Measurements from ENCODE around the gene DUSP9.
"Not testable (repeated sequence)": the region's sequence is repeated elsewhere in the genome, so short reads cannot be mapped to it uniquely, and the experiment has no call there.

The DUSP9 gene

GRCh38 chrX:153692611-153693156 is 45.7 kb downstream of the DUSP9 start:
- DNase-seq (ENCODE audit: low read depth in 2 of 2) = no peak

DNA sequence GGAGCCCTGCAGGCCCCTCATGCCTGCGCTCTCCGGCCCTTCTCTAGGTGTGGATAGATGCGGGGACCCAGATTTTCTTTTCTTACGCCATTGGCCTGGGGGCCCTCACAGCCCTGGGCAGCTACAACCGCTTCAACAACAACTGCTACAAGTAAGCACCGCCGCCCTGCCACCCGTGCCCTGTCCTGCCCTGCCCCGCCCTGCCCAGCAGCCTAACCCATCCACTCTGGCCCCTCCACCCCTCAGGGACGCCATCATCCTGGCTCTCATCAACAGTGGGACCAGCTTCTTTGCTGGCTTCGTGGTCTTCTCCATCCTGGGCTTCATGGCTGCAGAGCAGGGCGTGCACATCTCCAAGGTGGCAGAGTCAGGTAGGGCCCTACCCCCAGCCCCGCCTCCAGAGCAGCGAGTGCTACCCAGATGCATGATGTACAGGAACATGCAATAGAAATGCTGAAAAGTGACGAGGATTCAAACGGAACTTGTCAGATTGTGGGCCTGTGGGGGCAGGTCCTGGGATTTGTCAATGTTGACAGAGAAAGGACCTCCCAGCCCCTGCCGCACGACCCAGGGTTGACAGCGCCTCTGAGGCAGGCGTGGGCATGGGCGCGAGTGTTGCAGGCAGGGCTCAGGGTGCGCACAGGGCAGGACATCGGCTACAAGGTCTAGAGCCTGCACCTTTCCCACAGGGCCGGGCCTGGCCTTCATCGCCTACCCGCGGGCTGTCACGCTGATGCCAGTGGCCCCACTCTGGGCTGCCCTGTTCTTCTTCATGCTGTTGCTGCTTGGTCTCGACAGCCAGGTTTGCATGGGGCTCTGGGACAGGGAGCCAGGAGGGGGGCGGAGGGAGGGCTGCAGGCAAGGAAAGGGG is 46.4 kb downstream of the DUSP9 start:
- no peak for DNase-seq (ENCODE audit: low read depth in 2 of 2)

- DNase-seq (ENCODE audit: low read depth in 2 of 2) = not testable (repeated sequence)
These were observed 47.3 kb downstream of the DUSP9 start for GRCh38 chrX:153694256-153694655.

DNA sequence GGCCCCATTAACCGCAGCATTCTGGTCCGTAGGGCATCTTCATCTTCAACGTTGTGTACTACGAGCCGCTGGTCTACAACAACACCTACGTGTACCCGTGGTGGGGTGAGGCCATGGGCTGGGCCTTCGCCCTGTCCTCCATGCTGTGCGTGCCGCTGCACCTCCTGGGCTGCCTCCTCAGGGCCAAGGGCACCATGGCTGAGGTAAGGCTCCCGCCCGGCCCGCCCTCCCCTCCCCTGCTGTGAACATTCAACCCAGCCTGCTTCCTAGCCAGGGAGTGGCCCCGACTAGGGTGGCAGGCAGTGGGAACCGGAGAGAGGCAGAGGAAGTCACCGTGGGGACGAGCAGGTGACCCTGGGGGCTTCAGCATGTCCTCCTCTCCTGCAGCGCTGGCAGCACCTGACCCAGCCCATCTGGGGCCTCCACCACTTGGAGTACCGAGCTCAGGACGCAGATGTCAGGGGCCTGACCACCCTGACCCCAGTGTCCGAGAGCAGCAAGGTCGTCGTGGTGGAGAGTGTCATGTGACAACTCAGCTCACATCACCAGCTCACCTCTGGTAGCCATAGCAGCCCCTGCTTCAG is 47.8 kb downstream of the DUSP9 start:
- no peak for DNase-seq (ENCODE audit: low read depth in 2 of 2)

DNA sequence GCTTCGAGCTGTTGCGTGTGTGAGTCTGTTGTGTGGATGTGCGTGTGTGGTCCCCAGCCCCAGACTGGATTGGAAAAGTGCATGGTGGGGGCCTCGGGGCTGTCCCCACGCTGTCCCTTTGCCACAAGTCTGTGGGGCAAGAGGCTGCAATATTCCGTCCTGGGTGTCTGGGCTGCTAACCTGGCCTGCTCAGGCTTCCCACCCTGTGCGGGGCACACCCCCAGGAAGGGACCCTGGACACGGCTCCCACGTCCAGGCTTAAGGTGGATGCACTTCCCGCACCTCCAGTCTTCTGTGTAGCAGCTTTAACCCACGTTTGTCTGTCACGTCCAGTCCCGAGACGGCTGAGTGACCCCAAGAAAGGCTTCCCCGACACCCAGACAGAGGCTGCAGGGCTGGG is 49.1 kb downstream of the DUSP9 start:
- DNase-seq (ENCODE audit: low read depth in 2 of 2) = no peak

DNA sequence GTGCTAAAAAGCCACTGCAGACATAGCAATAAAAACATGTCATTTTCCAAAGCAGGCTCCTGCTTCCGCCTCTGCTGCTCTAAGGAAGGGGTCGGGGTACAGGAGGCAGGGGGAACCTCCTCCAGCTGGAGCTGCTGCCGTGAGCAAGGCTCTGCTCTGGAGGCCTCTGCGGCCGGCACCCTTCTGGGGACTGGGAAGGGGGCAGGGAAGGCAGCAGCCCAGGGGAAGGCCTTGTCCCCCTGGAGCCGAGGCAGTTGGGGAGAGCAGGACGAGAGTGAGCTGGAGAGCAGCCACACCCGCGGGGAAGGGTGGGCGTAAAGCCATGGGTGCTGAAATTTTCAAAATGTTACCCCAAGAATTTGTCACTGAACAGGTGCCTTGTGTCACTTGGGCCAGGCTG is 49.5 kb downstream of the DUSP9 start:
- DNase-seq (ENCODE audit: low read depth in 2 of 2) = not testable (repeated sequence)

GRCh38 chrX:153696986-153697722 is 50.2 kb downstream of the DUSP9 start:
- not testable (repeated sequence) for DNase-seq (ENCODE audit: low read depth in 2 of 2)

DNA sequence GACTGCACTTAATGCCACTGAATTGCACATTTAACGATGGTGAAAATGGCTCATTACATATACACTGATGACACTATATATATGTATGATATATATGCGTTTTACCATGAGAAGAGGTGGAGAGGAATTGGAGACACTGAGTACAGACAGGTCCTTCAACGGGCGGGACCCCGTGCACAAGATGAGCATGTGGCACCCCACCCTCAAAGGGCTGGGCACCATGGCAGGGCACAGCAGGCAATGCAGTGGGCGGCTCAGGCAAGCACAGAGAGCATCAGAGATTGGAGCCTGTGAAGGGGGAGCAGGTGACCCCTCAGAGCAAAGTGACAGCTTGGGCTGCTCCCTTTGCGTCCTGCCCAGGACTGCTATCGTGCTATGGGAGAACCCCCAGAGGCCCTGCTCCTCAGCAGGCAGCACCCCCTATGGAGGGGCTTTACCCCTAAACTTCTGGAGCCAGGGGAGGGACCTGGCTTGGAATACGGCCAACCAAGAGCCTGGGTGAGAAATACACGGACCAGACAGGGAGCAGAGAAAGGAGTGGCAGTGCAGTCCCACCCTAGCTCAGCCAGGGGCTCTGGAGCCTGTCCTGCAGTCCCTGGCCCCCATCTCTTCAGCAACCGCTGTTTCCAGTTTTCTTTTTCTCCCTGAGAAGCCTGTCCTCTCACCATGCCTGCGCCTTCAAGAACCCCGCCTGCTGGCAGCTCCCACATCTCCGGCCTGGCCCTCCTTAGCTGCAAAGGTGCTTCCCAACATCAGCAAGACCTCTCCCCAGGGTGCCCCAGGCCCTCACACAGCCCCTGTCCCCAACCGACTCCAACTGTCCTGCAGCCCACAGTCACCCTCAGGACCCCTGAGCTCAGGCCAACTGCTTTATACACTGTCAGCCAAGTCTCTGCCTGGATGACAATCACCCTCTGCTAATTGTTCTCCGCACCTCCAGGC is 51.2 kb downstream of the DUSP9 start:
- no peak for DNase-seq (ENCODE audit: low read depth in 2 of 2)

GRCh38 chrX:153699210-153699783 is 52.3 kb downstream of the DUSP9 start:
- not testable (repeated sequence) for DNase-seq (ENCODE audit: low read depth in 2 of 2)

DNA sequence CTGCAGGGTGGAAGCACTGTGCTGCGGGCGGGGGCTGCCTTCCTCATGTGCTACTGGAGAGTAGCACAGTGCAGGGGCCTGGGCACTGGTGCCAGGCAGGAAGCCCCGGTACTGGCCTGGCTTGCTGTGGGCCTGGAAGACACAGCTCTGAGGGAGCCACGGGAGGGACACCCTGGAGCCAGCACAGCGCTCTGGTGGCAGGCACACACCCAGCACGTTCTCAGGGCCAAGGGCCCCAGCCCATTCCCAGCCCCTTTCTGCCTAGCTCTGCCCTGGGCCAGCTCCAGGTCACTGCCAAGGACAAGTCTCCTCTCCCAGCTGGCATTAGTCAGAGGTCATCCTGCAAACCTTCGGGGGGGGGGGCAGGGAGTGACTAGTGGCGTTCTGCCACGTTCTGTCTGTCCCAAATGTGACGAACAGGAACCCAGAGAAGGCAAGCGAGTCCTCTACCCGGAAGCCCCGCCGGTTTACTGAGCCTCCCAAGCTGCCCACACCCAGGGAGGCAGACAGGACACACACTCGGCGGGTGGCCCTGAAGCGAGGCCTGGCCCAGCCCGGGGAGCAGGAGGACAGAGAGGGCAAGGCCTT is 52.9 kb downstream of the DUSP9 start:
- DNase-seq (ENCODE audit: low read depth in 2 of 2) = not testable (repeated sequence)

DNA sequence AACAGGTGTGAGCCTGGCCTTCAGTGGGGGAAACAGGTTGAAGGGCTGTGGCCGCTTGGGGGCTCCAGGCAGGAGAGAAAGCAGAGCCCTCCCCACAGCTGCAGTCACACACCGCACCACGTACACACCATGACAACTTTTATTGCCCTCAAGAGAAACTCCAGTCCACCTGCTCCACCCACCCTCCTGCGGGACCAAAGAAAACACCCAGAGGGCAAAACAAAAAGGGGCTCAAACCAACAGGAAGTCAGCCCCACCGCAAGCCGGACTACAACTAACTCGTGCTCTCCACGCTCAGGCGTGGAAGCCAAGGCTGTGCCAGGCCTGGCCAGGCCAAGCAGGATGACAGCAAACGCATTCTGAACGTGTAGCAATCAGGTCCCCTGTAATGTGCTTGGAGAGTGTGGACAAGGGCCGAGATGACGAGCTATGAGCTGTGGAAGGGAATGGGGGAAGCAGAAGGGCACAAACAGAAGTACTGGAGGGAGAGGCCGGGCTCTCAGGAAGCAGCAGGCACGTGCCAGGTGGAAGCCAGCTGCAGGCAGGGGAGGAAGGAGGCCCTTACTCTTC is 53.5 kb downstream of the DUSP9 start:
- no peak for DNase-seq (ENCODE audit: low read depth in 2 of 2)

All from fibroblast of skin of left quadriceps (primary cell).